ENCODE measurements around the gene PARVA. TPM values are rescaled to one million over a fixed set of nuclear protein-coding genes. Genes with fewer than 3 reads are reported as not detected.

PARVA gene
- total and polyA plus RNA-seq, 4 experiments from 2014 or later = 0.75 to 2.4 (median 1.4) TPM

- no peak overlapping the region for H3K4me3 ChIP-seq (ENCODE audit: low read length in 2 of 2)
Measured at GRCh38 chr11:12540913-12541582, 163.7 kb downstream of the PARVA start.

GRCh38 chr11:12541583-12542151 is 164.3 kb downstream of the PARVA start:
- intact Hi-C loops (cut with micrococcal nuclease) = no loop called here
- Mint-ChIP-seq H3K4me3 (no peak overlapping the region), H3K36me3 (no peaks in the 10 kb centered on the region), H3K27me3 (peaks cover 11 to 13% of the 10 kb centered on the region in 2 donors), H3K4me1 (no peaks in the 10 kb centered on the region), H3K9me3 (no peaks in the 10 kb centered on the region), H3K27ac (no peak overlapping the region)
- Histone ChIP-seq H3K27me3 (ENCODE audit: insufficient read depth, low read length) (no peaks in the 10 kb centered on the region), H3K4me3 (ENCODE audit: low read length in 2 of 2) (no peak overlapping the region), H3K4me1 (ENCODE audit: insufficient read depth, low read length) (no peaks in the 10 kb centered on the region), H3K36me3 (ENCODE audit: insufficient read depth, low read length) (no peaks in the 10 kb centered on the region), H3K27ac (ENCODE audit: low read depth, low read length) (no peak overlapping the region), H3K9me3 (ENCODE audit: control insufficient read depth in 1 of 2, low read length in 2 of 2) (no peaks in the 10 kb centered on the region)
- DNase-seq = no peak
- POLR2A ChIA-PET (ENCODE audit: partially characterized antibody) = no interaction called here
- CTCF ChIA-PET (ENCODE audit: partially characterized antibody) = no interaction called here

More at GRCh38 chr11:12540913-12541582, 163.7 kb downstream of the PARVA start:
- Mint-ChIP-seq H3K4me3 (no peak overlapping the region), H3K36me3 (no peaks in the 10 kb centered on the region), H3K27ac (no peak overlapping the region), H3K27me3 (peaks cover 14 to 19% of the 10 kb centered on the region in 2 donors), H3K9me3 (no peaks in the 10 kb centered on the region), H3K4me1 (no peaks in the 10 kb centered on the region)
- no peaks in the 10 kb centered on the region for H3K27me3 ChIP-seq (ENCODE audit: insufficient read depth, low read length)
- no peaks in the 10 kb centered on the region for H3K4me1 ChIP-seq (ENCODE audit: insufficient read depth, low read length)
- H3K36me3 ChIP-seq (ENCODE audit: insufficient read depth, low read length) = no peaks in the 10 kb centered on the region
- no peak for DNase-seq
- H3K27ac ChIP-seq (ENCODE audit: low read depth, low read length) = no peak overlapping the region
- ChIA-PET POLR2A (ENCODE audit: partially characterized antibody) (no interaction called here), CTCF (ENCODE audit: partially characterized antibody) (interaction anchor here (1.0 kb wide), 1 partner anchor 40 kb away, joined by 3 read pairs; no protein-coding TSS in a partner anchor)
- H3K9me3 ChIP-seq (ENCODE audit: control insufficient read depth in 1 of 2, low read length in 2 of 2) = no peaks in the 10 kb centered on the region
- intact Hi-C loops (cut with micrococcal nuclease) = no loop called here

- Histone ChIP-seq H3K27me3 (ENCODE audit: insufficient read depth, low read length) (no peaks in the 10 kb centered on the region), H3K4me3 (ENCODE audit: low read length in 2 of 2) (no peak overlapping the region), H3K27ac (ENCODE audit: low read depth, low read length) (no peak overlapping the region), H3K9me3 (ENCODE audit: control insufficient read depth in 1 of 2, low read length in 2 of 2) (no peaks in the 10 kb centered on the region), H3K4me1 (ENCODE audit: insufficient read depth, low read length) (no peaks in the 10 kb centered on the region), H3K36me3 (ENCODE audit: insufficient read depth, low read length) (no peaks in the 10 kb centered on the region)
- H3K4me1 Mint-ChIP-seq = no peaks in the 10 kb centered on the region
- ChIA-PET CTCF (ENCODE audit: partially characterized antibody) (no interaction called here), POLR2A (ENCODE audit: partially characterized antibody) (no interaction called here)
- H3K27me3 Mint-ChIP-seq = peaks cover 5 to 8% of the 10 kb centered on the region in 2 donors
- intact Hi-C loops (cut with micrococcal nuclease) = no loop called here
- no peaks in the 10 kb centered on the region for H3K36me3 Mint-ChIP-seq
- no peak overlapping the region for H3K27ac Mint-ChIP-seq
- no peak overlapping the region for H3K4me3 Mint-ChIP-seq
- no peak for DNase-seq
- H3K9me3 Mint-ChIP-seq = no peaks in the 10 kb centered on the region
Measured at GRCh38 chr11:12542186-12542935, 165.0 kb downstream of the PARVA start.

- Mint-ChIP-seq H3K27me3 (peaks cover 3 to 7% of the 10 kb centered on the region in 2 donors), H3K27ac (no peak overlapping the region), H3K9me3 (no peaks in the 10 kb centered on the region), H3K4me1 (no peaks in the 10 kb centered on the region), H3K36me3 (no peaks in the 10 kb centered on the region), H3K4me3 (no peak overlapping the region)
- Histone ChIP-seq H3K4me3 (ENCODE audit: low read length in 2 of 2) (no peak overlapping the region), H3K9me3 (ENCODE audit: control insufficient read depth in 1 of 2, low read length in 2 of 2) (no peaks in the 10 kb centered on the region), H3K27ac (ENCODE audit: low read depth, low read length) (no peak overlapping the region), H3K36me3 (ENCODE audit: insufficient read depth, low read length) (no peaks in the 10 kb centered on the region), H3K27me3 (ENCODE audit: insufficient read depth, low read length) (no peaks in the 10 kb centered on the region), H3K4me1 (ENCODE audit: insufficient read depth, low read length) (no peaks in the 10 kb centered on the region)
- no peak for DNase-seq
- CTCF ChIA-PET (ENCODE audit: partially characterized antibody) = no interaction called here
- POLR2A ChIA-PET (ENCODE audit: partially characterized antibody) = no interaction called here
- intact Hi-C loops (cut with micrococcal nuclease) = no loop called here
Measured at GRCh38 chr11:12543596-12544415, 166.4 kb downstream of the PARVA start.

- Mint-ChIP-seq H3K9me3 (no peaks in the 10 kb centered on the region), H3K4me1 (no peaks in the 10 kb centered on the region), H3K27ac (no peak overlapping the region), H3K27me3 (peaks cover 9 to 10% of the 10 kb centered on the region in 2 donors), H3K36me3 (no peaks in the 10 kb centered on the region), H3K4me3 (no peak overlapping the region)
- H3K27me3 ChIP-seq (ENCODE audit: insufficient read depth, low read length) = no peaks in the 10 kb centered on the region
- H3K4me3 ChIP-seq (ENCODE audit: low read length in 2 of 2) = no peak overlapping the region
- no peaks in the 10 kb centered on the region for H3K36me3 ChIP-seq (ENCODE audit: insufficient read depth, low read length)
- H3K27ac ChIP-seq (ENCODE audit: low read depth, low read length) = no peak overlapping the region
- POLR2A ChIA-PET (ENCODE audit: partially characterized antibody) = no interaction called here
- no peaks in the 10 kb centered on the region for H3K9me3 ChIP-seq (ENCODE audit: control insufficient read depth in 1 of 2, low read length in 2 of 2)
- CTCF ChIA-PET (ENCODE audit: partially characterized antibody) = no interaction called here
- H3K4me1 ChIP-seq (ENCODE audit: insufficient read depth, low read length) = no peaks in the 10 kb centered on the region
- intact Hi-C loops (cut with micrococcal nuclease) = no loop called here
- DNase-seq = no peak
Measured at GRCh38 chr11:12544986-12545775, 167.8 kb downstream of the PARVA start.

- POLR2A ChIA-PET (ENCODE audit: partially characterized antibody) = no interaction called here
Measured at GRCh38 chr11:12546122-12546521, 168.8 kb downstream of the PARVA start.

More at GRCh38 chr11:12546122-12546521, 168.8 kb downstream of the PARVA start:
- Histone ChIP-seq H3K4me3 (ENCODE audit: low read length in 2 of 2) (no peak overlapping the region), H3K4me1 (ENCODE audit: insufficient read depth, low read length) (no peaks in the 10 kb centered on the region), H3K9me3 (ENCODE audit: control insufficient read depth in 1 of 2, low read length in 2 of 2) (no peaks in the 10 kb centered on the region), H3K27me3 (ENCODE audit: insufficient read depth, low read length) (no peaks in the 10 kb centered on the region), H3K36me3 (ENCODE audit: insufficient read depth, low read length) (no peaks in the 10 kb centered on the region), H3K27ac (ENCODE audit: low read depth, low read length) (no peak overlapping the region)
- no peak for DNase-seq
- H3K36me3 Mint-ChIP-seq = no peaks in the 10 kb centered on the region
- CTCF ChIA-PET (ENCODE audit: partially characterized antibody) = no interaction called here
- no peaks in the 10 kb centered on the region for H3K4me1 Mint-ChIP-seq
- no peak overlapping the region for H3K4me3 Mint-ChIP-seq
- H3K9me3 Mint-ChIP-seq = no peaks in the 10 kb centered on the region
- intact Hi-C loops (cut with micrococcal nuclease) = no loop called here
- no peak overlapping the region for H3K27ac Mint-ChIP-seq
- peaks cover 9 to 12% of the 10 kb centered on the region in 2 donors for H3K27me3 Mint-ChIP-seq
